Suprapubic skin (tissue), 4 donors: ENCODE measurements around the gene RMND1. TPM values are rescaled to one million over a fixed set of nuclear protein-coding genes. Genes with fewer than 3 reads are reported as not detected.
"Not testable (repeated sequence)": the region's sequence is repeated elsewhere in the genome, so short reads cannot be mapped to it uniquely, and the experiment has no call there.

Experiments
- DNase-seq, 2 donors: peaks; one replicate each; pipeline ENCODE4 v3.0.0-alpha.2; 2019; ENCODE audit warnings: low spot score in 2 of 2
- H3K27ac ChIP-seq: fragments of 200-600 bp; sonication (generic); one replicate; pipeline ENCODE4 v1.5.1; 2019
- H3K27me3 ChIP-seq: fragments of 200-600 bp; sonication (generic); one replicate; pipeline ENCODE4 v1.5.1; 2019
- H3K36me3 ChIP-seq: fragments of 200-600 bp; sonication (generic); one replicate; pipeline ENCODE4 v1.5.1; 2019
- H3K4me1 ChIP-seq: fragments of 200-600 bp; sonication (generic); one replicate; pipeline ENCODE4 v1.5.1; 2019
- H3K4me3 ChIP-seq: fragments of 200-600 bp; sonication (generic); one replicate; pipeline ENCODE4 v1.5.1; 2019; ENCODE audit warnings: mild to moderate bottlenecking
- H3K9me3 ChIP-seq: fragments of 200-600 bp; sonication (generic); one replicate; pipeline ENCODE4 v1.5.1; 2019
- EP300 ChIP-seq: sonication (generic); formaldehyde crosslinking; IDR thresholded peaks from one replicate; pipeline ENCODE4 v1.6.1; 2017; ENCODE audit warnings: antibody characterized with exemption
- POLR2A ChIP-seq, 2 donors: fragments of 450-650 bp; IDR thresholded peaks; one replicate each; pipeline ENCODE4 v1.6.1; 2017; ENCODE audit warnings: antibody characterized with exemption in 2 of 2, mild to moderate bottlenecking in 2 of 2, moderate library complexity in 2 of 2
- POLR2AphosphoS5 ChIP-seq, 3 donors: sonication (generic); formaldehyde crosslinking; IDR thresholded peaks; one replicate each; pipeline ENCODE4 v1.6.1; 2017; ENCODE audit warnings: antibody characterized with exemption in 3 of 3
- WGBS: methylation state at CpG from one replicate; pipeline ENCODE4 v1.1.5; 2018; 5-methylcytosine and 5-hydroxymethylcytosine counted together
- total RNA-seq, 4 donors: library from RNA; depleted of rRNA; stranded (reverse); fragments of >200 nt; gene quantifications; one replicate each; pipeline ENCODE4 v1.1.0, GENCODE V29; 2016
- TF ChIP-seq, protein P1 (sequence below), 2 donors: fragments of 200-600 bp in 1 of 2; fragments of 450-650 bp in 1 of 2; sonication (generic) in 1 of 2; IDR thresholded peaks; one replicate each; pipeline ENCODE4 v1.5.1; 2016 to 2019; ENCODE audit warnings: antibody characterized with exemption in 2 of 2, mild to moderate bottlenecking in 1 of 2, moderate library complexity in 1 of 2

Gene RMND1
- total RNA-seq, 4 donors from 2014 or later: 11.7 to 25.7 (median 12.8) TPM

DNA sequence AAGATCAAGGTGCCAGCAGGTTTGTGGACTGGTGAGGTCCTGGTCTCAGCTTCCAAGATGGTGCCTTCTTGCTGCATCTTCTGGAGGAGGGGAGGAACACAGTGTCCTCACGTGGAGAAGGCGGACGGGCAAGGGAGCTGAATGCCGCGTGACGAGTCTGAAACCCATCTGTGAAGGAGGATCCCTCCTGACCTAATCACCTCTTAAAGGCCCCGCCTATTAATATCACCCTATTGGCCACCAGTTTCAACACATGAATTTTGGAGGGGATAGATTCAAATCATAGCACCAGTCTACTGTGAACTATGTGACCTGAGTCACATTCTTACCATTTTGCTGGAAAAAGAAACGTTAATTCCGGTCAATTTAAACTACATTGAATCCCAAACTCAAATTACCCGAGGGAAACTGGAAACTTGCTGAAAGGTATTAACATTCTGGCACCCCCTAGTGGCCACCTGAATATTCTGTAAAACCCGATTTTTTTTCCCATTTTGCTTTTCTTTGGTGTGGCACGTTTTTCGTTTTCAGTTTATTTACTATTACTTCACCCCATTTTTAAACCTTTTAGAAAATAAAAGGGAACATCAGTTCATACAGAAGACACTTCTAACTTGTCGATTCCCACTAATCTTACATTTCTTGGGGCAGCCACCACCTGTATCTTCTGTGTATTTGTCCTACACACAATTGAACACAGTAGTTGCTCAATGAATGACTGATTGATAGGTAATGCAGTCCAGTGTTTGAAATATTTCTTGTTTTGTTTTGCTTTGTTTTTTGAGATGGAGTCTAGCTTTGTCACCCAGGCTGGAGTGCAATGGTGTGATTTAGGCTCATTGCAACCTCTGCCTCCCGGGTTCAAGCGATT lies 24.0 kb upstream of the RMND1 start:
- DNase-seq: no peak
- Histone ChIP-seq H3K4me1 (peaks cover 9% of the 10 kb centered on the region), H3K27me3 (no peaks in the 10 kb centered on the region), H3K36me3 (no peaks in the 10 kb centered on the region), H3K9me3 (no peaks in the 10 kb centered on the region), H3K4me3 (no peak overlapping the region), H3K27ac (no peak overlapping the region)
- TF ChIP-seq, protein P1, sequence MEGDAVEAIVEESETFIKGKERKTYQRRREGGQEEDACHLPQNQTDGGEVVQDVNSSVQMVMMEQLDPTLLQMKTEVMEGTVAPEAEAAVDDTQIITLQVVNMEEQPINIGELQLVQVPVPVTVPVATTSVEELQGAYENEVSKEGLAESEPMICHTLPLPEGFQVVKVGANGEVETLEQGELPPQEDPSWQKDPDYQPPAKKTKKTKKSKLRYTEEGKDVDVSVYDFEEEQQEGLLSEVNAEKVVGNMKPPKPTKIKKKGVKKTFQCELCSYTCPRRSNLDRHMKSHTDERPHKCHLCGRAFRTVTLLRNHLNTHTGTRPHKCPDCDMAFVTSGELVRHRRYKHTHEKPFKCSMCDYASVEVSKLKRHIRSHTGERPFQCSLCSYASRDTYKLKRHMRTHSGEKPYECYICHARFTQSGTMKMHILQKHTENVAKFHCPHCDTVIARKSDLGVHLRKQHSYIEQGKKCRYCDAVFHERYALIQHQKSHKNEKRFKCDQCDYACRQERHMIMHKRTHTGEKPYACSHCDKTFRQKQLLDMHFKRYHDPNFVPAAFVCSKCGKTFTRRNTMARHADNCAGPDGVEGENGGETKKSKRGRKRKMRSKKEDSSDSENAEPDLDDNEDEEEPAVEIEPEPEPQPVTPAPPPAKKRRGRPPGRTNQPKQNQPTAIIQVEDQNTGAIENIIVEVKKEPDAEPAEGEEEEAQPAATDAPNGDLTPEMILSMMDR (IDR thresholded peaks at IDR 0.05): peak; percentile 44 to 64
- no peak for TF ChIP-seq POLR2A (IDR thresholded peaks at IDR 0.05)
- 44% methylated on average over 16 of the region's 16 CpGs for WGBS

DNA sequence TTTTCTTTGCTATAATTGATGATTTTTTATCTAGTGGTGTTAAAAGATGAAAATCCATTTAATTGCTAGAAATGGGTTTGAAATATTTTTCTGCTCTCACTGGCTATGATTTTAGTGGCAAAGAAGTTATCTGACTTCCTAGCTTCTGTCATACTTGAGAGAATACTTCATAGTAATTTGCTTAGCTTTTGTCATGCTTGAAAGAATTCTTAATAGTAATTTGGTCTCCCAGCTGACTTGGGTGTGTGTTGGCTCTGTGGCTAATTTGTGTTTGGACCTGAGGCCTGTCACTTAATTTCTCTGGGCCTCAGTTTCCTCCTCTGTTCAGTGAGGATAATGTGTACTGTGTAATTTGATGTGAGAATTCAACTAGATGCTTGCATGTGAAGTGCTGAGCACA lies 12.8 kb upstream of the RMND1 start:
- TF ChIP-seq POLR2AphosphoS5 (IDR thresholded peaks at IDR 0.05): no peak
- TF ChIP-seq EP300: no peak
- no peak for TF ChIP-seq POLR2A (IDR thresholded peaks at IDR 0.05)
- TF ChIP-seq, protein P1 (IDR thresholded peaks at IDR 0.05): no peak
- Histone ChIP-seq H3K27ac (no peak overlapping the region), H3K9me3 (no peaks in the 10 kb centered on the region), H3K36me3 (peaks cover 49% of the 10 kb centered on the region), H3K4me3 (no peak overlapping the region), H3K27me3 (no peaks in the 10 kb centered on the region), H3K4me1 (no peaks in the 10 kb centered on the region)
- DNase-seq: no peak

DNA sequence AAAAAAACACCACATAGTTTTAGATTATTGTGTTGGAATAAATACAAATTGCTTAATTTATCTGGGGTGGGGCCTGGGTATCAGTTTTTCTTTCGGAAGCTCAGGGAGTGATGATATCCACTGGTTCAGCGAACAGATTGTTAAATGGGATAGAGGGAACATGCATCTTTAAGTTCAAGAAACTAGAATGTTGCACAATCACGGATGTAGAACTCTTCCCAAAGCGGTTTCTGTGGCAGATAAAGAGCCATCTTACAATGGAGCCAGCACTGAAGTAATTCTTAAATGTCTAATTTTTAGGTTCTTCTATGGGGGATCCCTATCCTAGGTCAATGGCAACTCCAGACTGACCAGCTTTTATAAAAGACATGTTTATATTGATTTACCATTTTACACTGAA lies 9.7 kb upstream of the RMND1 start:
- Histone ChIP-seq H3K9me3 (no peaks in the 10 kb centered on the region), H3K27ac (no peak overlapping the region), H3K27me3 (no peaks in the 10 kb centered on the region), H3K4me3 (no peak overlapping the region), H3K4me1 (no peaks in the 10 kb centered on the region), H3K36me3 (peaks cover 39% of the 10 kb centered on the region)
- DNase-seq: no peak
- TF ChIP-seq, protein P1 (IDR thresholded peaks at IDR 0.05): no peak
- no peak for TF ChIP-seq POLR2A (IDR thresholded peaks at IDR 0.05)
- 87% methylated on average over 4 of the region's 4 CpGs for WGBS

DNA sequence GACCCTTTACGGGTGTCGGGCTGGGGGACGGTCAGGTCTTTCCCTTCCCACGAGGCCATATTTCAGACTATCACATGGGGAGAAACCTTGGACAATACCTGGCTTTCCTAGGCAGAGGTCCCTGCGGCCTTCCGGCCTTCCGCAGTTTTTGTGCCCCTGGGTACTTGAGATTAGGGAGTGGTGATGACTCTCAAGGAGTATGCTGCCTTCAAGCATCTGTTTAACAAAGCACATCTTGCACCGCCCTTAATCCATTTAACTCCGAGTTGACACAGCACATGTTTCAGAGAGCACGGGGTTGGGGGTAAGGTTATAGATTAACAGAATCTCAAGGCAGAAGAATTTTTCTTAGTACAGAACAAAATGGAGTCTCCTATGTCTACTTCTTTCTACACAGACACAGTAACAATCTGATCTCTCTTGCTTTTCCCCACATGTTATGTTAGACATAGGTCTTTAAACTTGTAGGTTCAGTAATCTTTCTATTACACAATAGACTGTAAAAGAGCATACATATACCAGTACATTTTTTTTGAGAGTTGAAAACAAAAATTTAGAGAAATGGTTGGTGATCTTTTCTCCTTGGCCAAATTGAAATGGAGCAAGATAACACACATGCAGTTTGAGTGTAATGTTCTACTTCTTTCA lies 3.9 kb upstream of the RMND1 start:
- 77% methylated on average over 10 of the region's 10 CpGs for WGBS
- H3K4me1 ChIP-seq: peaks cover 25% of the 10 kb centered on the region
- H3K4me3 ChIP-seq, H3K9me3 ChIP-seq, H3K27ac ChIP-seq, DNase-seq, H3K27me3 ChIP-seq: not testable (repeated sequence)
- peaks cover 19% of the 10 kb centered on the region for H3K36me3 ChIP-seq

DNA sequence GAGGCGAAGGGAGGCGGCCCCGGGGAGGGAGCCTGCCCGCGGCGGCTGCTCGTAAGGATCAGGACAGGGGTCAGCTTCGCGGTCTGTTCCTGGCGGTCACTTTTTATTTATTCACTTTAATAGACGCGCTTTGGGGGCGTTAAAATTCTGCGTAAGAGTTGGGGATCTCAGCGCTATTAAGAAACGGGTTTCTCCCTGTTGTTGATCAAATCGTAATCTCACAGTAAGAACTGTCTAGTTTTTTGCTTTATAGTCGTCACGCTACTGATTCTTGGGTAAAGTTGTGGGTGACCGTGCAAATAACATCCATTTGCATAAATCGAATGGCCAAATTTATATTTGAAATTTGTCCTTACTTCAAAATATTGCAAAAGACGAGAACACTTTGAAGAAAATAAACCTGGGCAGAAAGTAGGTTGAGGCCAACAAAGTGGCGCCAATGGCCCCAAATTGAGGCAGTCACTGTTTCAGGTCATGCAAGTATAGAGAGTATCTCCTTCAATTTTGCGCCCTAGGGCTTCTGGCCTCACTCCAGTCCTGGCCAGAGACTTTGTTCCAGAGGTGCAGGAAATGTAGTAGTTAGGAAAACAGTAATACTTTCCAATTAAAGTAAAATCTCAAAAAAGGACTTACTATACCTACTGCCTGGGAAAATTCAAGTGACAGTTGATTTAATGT lies 963 bp upstream of the RMND1 start:
- no peak for TF ChIP-seq POLR2A (IDR thresholded peaks at IDR 0.05)
- H3K36me3 ChIP-seq: no peaks in the 10 kb centered on the region
- WGBS: under 1% methylated on average over 24 of the region's 24 CpGs
- H3K9me3 ChIP-seq: no peaks in the 10 kb centered on the region
- peak overlapping the region; percentile 91 for H3K4me3 ChIP-seq
- DNase-seq: peak in 1 of 2 donors; percentile 65
- peaks cover 25% of the 10 kb centered on the region for H3K4me1 ChIP-seq
- H3K27me3 ChIP-seq: no peaks in the 10 kb centered on the region
- peak overlapping the region; percentile 93 for H3K27ac ChIP-seq

DNA sequence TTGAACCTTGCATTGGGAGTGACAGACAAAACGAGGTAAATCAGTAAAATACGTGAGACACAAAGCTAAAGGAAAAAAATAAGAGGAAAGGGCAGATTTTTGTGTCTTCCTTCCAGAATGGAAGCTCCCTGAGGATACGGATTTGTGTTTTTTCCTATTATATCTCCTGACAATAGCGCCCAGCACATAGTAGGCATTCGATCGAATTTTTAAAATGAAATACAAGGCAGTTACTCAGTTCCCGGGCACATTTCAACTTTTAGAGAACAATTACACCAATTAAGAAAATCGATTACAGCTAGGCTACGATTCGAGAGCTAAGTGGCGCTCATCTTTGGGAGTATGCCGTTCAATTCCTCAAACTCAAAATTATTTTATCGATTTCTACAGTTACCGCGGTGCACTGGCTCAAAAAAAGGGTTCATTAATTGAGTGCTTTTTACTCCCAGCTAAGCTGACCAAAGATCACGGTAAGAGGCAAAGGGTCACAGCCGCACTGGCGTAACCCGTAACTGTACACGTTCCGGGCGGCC lies 443 bp downstream of the RMND1 start:
- TF ChIP-seq, protein P1 (IDR thresholded peaks at IDR 0.05): no peak
- TF ChIP-seq POLR2A (IDR thresholded peaks at IDR 0.05) (no peak), EP300 (no peak), POLR2AphosphoS5 (IDR thresholded peaks at IDR 0.05) (no peak)
- peaks cover 30% of the 10 kb centered on the region for H3K4me1 ChIP-seq
- WGBS: 1% methylated on average over 22 of the region's 22 CpGs

DNA sequence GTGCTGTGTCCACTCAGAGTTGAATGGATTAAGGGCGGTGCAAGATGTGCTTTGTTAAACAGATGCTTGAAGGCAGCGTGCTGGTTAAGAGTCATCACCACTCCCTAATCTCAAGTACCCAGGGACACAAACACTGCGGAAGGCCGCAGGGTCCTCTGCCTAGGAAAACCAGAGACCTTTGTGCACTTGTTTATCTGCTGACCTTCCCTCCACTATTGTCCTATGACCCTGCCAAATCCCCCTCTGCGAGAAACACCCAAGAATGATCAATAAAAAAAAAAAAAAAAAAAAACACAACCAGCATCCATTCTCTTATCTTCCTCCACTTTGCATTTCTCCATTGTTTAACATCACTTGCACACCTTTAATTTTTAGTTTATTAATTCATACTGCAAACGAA lies 998 bp downstream of the RMND1 start:
- not testable (repeated sequence) for H3K9me3 ChIP-seq, H3K27me3 ChIP-seq, H3K36me3 ChIP-seq, H3K27ac ChIP-seq, DNase-seq
- 54% methylated on average over 6 of the region's 6 CpGs for WGBS
- peak overlapping the region; percentile 91 for H3K4me3 ChIP-seq
- H3K4me1 ChIP-seq: peaks cover 35% of the 10 kb centered on the region

More for the DNA sequence above, 443 bp downstream of the RMND1 start:
- Histone ChIP-seq H3K27ac (peak overlapping the region; percentile 93), H3K27me3 (no peaks in the 10 kb centered on the region), H3K4me3 (peak overlapping the region; percentile 91), H3K9me3 (no peaks in the 10 kb centered on the region), H3K36me3 (no peaks in the 10 kb centered on the region)
- no peak for DNase-seq
